ENCODE results near the gene PDIA3. TPM values are rescaled to one million over a fixed set of nuclear protein-coding genes. Genes with fewer than 3 reads are reported as not detected.

PDIA3 gene
- total and polyA plus RNA-seq, 7 experiments from 2014 or later: 127 to 397 (median 190) TPM

DNA sequence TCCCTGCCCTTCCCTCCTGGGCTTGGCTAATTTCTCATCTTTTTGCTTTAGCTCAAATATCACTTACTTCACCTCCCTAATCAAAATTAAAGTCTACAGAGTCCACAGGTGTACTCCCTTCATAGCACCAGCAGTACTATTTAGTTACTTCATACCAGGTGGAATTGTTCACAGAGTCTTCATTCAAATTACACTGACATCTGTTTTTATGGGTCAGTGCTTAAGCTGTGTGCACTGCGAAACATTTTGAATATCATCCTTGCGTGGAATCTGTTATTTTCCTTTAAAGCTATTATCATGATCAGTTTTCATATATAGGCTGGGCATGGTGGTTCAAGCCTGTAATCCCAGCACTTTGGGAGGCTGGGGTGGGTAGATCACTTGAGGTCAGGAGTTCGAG, 43.2 kb downstream of the PDIA3 start:
- Mint-ChIP-seq H3K4me1 (peaks cover 18 to 27% (median 22%) of the 10 kb centered on the region in 7 donors), H3K4me3 (no peak overlapping the region), H3K27ac (peak overlapping the region in 2 of 9 donors; percentile 14 to 38), H3K27me3 (peaks cover 0 to 2% (median 0%) of the 10 kb centered on the region in 5 donors), H3K36me3 (peaks cover 6 to 12% (median 9%) of the 10 kb centered on the region in 5 donors), H3K9me3 (no peaks in the 10 kb centered on the region)
- no peak for ATAC-seq
- H3K4me3 ChIP-seq (ENCODE audit: low read length): no peak overlapping the region
- ChIA-PET POLR2A (interaction anchor here (0.8 to 1.6 kb wide), 3 partner anchors 12 to 40 kb away, joined by 3 to 10 read pairs (median 7); partner anchors contain the start of gene ELL3), CTCF (interaction anchor here (0.5 to 1.3 kb wide), 2 partner anchors 10 to 20 kb away, joined by 3 read pairs; no protein-coding TSS in a partner anchor)
- DNase-seq: no peak
- peaks cover 9 to 12% of the 10 kb centered on the region in 2 donors for H3K4me1 ChIP-seq (ENCODE audit: control insufficient read depth in 2 of 2, insufficient read depth in 2 of 2, low read length in 2 of 2)
- intact Hi-C loops (cut with micrococcal nuclease): no loop called here
- H3K27ac ChIP-seq (ENCODE audit: low read depth, low read length): no peak overlapping the region
- no peaks in the 10 kb centered on the region for H3K27me3 ChIP-seq (ENCODE audit: control insufficient read depth in 2 of 2, insufficient read depth in 2 of 2, low read length in 2 of 2)
- H3K9me3 ChIP-seq (ENCODE audit: control insufficient read depth in 2 of 3, low read length in 3 of 3): no peaks in the 10 kb centered on the region
- peaks cover 0 to 18% (median 7%) of the 10 kb centered on the region in 3 experiments for H3K36me3 ChIP-seq (ENCODE audit: control insufficient read depth in 2 of 3, insufficient read depth in 3 of 3, low read length in 3 of 3)

DNA sequence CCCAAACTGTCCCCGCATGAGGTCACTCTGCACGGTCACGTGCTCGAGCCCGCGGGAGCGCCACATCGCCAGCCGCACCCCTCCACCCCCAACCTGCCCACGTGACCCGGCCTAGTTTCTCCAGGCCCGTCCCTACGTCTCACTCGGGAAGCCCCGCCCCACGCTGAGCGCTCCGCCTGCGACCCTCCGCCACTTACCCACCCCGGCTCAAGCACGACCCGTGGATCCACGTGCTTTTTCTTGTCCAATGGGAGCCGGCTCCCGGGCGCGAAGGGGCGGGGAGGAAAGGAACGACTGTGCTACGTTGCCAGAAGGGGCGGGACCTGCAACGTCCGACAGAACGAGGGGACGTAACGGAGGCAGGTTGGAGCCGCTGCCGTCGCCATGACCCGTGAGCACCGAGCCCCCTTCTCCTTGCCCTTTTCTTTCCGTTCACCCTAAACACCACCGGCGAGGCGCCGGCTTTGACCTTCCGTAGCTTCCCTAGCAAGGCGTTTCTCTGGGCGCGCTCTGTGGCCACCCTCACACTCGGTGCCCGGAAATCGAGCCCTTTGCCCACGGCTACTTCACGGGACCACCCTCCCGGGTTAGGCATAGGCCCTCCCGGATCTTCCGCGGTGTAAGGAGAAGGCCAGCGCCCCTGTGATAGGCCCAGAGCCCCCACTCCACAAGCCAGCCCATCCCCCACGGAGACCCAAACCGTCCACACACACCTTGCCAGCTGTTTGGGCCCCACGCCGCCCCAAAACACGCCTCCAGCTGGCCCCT, 45.9 kb downstream of the PDIA3 start, which contains the start of gene SERF2:
TSS of gene SERF2 (plus strand) at position 328 of the 768 bp plus-strand sequence. CDS start at position 385, 57 bp downstream.
- no peaks in the 10 kb centered on the region for H3K9me3 Mint-ChIP-seq
- peak within 1 kb of the TSS; percentile 93 to 98 (median 96) for H3K4me3 Mint-ChIP-seq
- ChIA-PET CTCF (interaction anchor here (0.6 to 2.0 kb wide), 2 partner anchors 15 to 27 kb away, joined by 4 to 5 read pairs; partner anchors contain the start of gene ELL3), POLR2A (interaction anchor here (1.1 to 5.6 kb wide), 12 partner anchors 8 to 1408 kb away, joined by 3 to 42 read pairs (median 6); partner anchors contain the start of genes ELL3, HYPK, MFAP1 and PDIA3)
- Histone ChIP-seq H3K27me3 (ENCODE audit: control insufficient read depth in 2 of 2, insufficient read depth in 2 of 2, low read length in 2 of 2) (no peaks in the 10 kb centered on the region), H3K4me3 (ENCODE audit: low read length) (peak within 1 kb of the TSS; percentile 98), H3K9me3 (ENCODE audit: control insufficient read depth in 2 of 3, low read length in 3 of 3) (no peaks in the 10 kb centered on the region), H3K27ac (ENCODE audit: low read depth, low read length) (peak within 1 kb of the TSS; percentile 100), H3K4me1 (ENCODE audit: control insufficient read depth in 2 of 2, insufficient read depth in 2 of 2, low read length in 2 of 2) (peaks cover 9 to 22% of the 10 kb centered on the region in 2 donors), H3K36me3 (ENCODE audit: control insufficient read depth in 2 of 3, insufficient read depth in 3 of 3, low read length in 3 of 3) (peaks cover 9 to 46% (median 16%) of the 10 kb centered on the region in 3 experiments)
- peaks cover 0 to 2% (median 0%) of the 10 kb centered on the region in 5 donors for H3K27me3 Mint-ChIP-seq
- DNase-seq (peak; percentile 92 to 99 (median 97)), ATAC-seq (peak; percentile 97)
- H3K4me1 Mint-ChIP-seq: peaks cover 33 to 54% (median 48%) of the 10 kb centered on the region in 7 donors
- H3K36me3 Mint-ChIP-seq: peaks cover 9 to 33% (median 29%) of the 10 kb centered on the region in 5 donors
- intact Hi-C loops (cut with micrococcal nuclease): loop anchor here (1.0 to 10.0 kb wide), 7 partner anchors 8 to 1297 kb away; partner anchors contain the start of genes HYPK (in 2 of the 2), MFAP1 (in 2 of the 2), PDIA3 (in 2 of the 2) and SERINC4 (in 2 of the 2)
- H3K27ac Mint-ChIP-seq: peak within 1 kb of the TSS; percentile 91 to 99 (median 98)

DNA sequence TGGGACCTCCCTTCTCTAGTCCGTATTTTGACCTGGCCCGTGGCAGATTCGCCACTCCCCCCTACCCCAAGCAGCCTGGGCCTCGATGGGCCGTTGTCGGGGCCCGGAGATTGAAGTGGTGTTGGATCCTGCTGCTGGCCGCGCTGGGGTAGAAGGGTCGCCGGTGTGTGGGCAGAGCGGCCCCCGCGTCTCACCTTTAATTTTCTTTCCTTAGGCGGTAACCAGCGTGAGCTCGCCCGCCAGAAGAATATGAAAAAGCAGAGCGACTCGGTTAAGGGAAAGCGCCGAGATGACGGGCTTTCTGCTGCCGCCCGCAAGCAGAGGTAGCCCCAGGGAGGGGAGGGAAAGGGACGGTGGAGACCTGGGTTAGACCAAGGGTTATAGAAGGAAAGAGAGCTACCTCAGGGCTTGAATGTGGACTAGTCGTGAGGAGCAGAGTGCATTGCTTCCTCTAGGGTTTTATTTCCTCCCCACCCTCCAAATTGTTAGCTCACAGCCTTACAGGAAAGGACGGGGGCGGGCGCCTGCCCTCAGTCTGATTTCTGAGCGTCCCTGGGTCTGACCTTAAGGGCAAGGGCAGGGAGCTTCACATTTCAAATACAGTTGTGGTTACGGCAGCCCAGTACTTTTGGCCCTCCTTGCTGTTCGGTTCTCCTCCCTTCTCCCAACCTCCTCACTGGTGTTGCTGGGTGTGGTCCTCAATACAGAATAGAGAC, 46.7 kb downstream of the PDIA3 start:
- DNase-seq (peak in 6 of 9 donors; percentile 17 to 48 (median 20)), ATAC-seq (no peak)
- POLR2A ChIA-PET: interaction anchor here (0.6 to 5.6 kb wide), 14 partner anchors 10 to 1407 kb away, joined by 3 to 42 read pairs (median 4); partner anchors contain the start of genes ELL3, MFAP1 and PDIA3
- intact Hi-C loops (cut with micrococcal nuclease): loop anchor here (1.0 to 10.0 kb wide), 7 partner anchors 7 to 1298 kb away; partner anchors contain the start of genes HYPK (in 2 of the 2), MFAP1 (in 2 of the 2), PDIA3 (in 2 of the 2) and SERINC4 (in 2 of the 2)
- peaks cover 9 to 35% (median 29%) of the 10 kb centered on the region in 5 donors for H3K36me3 Mint-ChIP-seq
- no peaks in the 10 kb centered on the region for H3K27me3 ChIP-seq (ENCODE audit: control insufficient read depth in 2 of 2, insufficient read depth in 2 of 2, low read length in 2 of 2)
- H3K9me3 Mint-ChIP-seq: no peaks in the 10 kb centered on the region
- H3K4me1 ChIP-seq (ENCODE audit: control insufficient read depth in 2 of 2, insufficient read depth in 2 of 2, low read length in 2 of 2): peaks cover 9 to 22% of the 10 kb centered on the region in 2 donors
- peaks cover 33 to 54% (median 48%) of the 10 kb centered on the region in 7 donors for H3K4me1 Mint-ChIP-seq
- CTCF ChIA-PET: interaction anchor here (0.6 to 2.0 kb wide), 4 partner anchors 10 to 712 kb away, joined by 4 to 5 read pairs (median 5); partner anchors contain the start of gene ELL3
- H3K36me3 ChIP-seq (ENCODE audit: control insufficient read depth in 2 of 3, insufficient read depth in 3 of 3, low read length in 3 of 3): peaks cover 9 to 50% (median 16%) of the 10 kb centered on the region in 3 experiments
- H3K27ac ChIP-seq (ENCODE audit: low read depth, low read length): peak overlapping the region; percentile 100
- H3K4me3 ChIP-seq (ENCODE audit: low read length): peak overlapping the region; percentile 98
- H3K27me3 Mint-ChIP-seq: peaks cover 0 to 2% (median 0%) of the 10 kb centered on the region in 5 donors
- H3K4me3 Mint-ChIP-seq: peak overlapping the region; percentile 93 to 98 (median 96)
- H3K9me3 ChIP-seq (ENCODE audit: control insufficient read depth in 2 of 3, low read length in 3 of 3): no peaks in the 10 kb centered on the region
- H3K27ac Mint-ChIP-seq: peak overlapping the region; percentile 91 to 99 (median 98)

DNA sequence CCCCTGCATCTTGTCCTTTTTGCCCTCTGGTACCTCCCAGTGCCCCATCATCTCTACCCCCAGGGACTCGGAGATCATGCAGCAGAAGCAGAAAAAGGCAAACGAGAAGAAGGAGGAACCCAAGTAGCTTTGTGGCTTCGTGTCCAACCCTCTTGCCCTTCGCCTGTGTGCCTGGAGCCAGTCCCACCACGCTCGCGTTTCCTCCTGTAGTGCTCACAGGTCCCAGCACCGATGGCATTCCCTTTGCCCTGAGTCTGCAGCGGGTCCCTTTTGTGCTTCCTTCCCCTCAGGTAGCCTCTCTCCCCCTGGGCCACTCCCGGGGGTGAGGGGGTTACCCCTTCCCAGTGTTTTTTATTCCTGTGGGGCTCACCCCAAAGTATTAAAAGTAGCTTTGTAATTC, 47.4 kb downstream of the PDIA3 start:
- ATAC-seq (no peak), DNase-seq (no peak)
- Mint-ChIP-seq H3K4me3 (peak overlapping the region; percentile 93 to 98 (median 96)), H3K9me3 (no peaks in the 10 kb centered on the region), H3K27ac (peak overlapping the region; percentile 91 to 99 (median 98)), H3K36me3 (peaks cover 9 to 39% (median 35%) of the 10 kb centered on the region in 5 donors), H3K4me1 (peaks cover 37 to 61% (median 54%) of the 10 kb centered on the region in 7 donors), H3K27me3 (peaks cover 0 to 2% (median 0%) of the 10 kb centered on the region in 5 donors)
- CTCF ChIA-PET: interaction anchor here (0.6 to 2.0 kb wide), 5 partner anchors 11 to 711 kb away, joined by 3 to 5 read pairs (median 5); partner anchors contain the start of gene ELL3
- Histone ChIP-seq H3K27ac (ENCODE audit: low read depth, low read length) (peak overlapping the region; percentile 100), H3K27me3 (ENCODE audit: control insufficient read depth in 2 of 2, insufficient read depth in 2 of 2, low read length in 2 of 2) (no peaks in the 10 kb centered on the region), H3K9me3 (ENCODE audit: control insufficient read depth in 2 of 3, low read length in 3 of 3) (no peaks in the 10 kb centered on the region), H3K36me3 (ENCODE audit: control insufficient read depth in 2 of 3, insufficient read depth in 3 of 3, low read length in 3 of 3) (peaks cover 9 to 56% (median 16%) of the 10 kb centered on the region in 3 experiments), H3K4me1 (ENCODE audit: control insufficient read depth in 2 of 2, insufficient read depth in 2 of 2, low read length in 2 of 2) (peaks cover 9 to 22% of the 10 kb centered on the region in 2 donors), H3K4me3 (ENCODE audit: low read length) (peak overlapping the region; percentile 98)
- intact Hi-C loops (cut with micrococcal nuclease): loop anchor here in 1 of 2 donors (2.0 to 10.0 kb wide), 3 partner anchors 46 to 1299 kb away; partner anchors contain the start of genes GOLM2, PDIA3, SNAP23 and ZNF106
- POLR2A ChIA-PET: interaction anchor here (0.9 to 5.6 kb wide), 13 partner anchors 10 to 1407 kb away, joined by 3 to 42 read pairs (median 4); partner anchors contain the start of genes ELL3, MFAP1 and PDIA3

DNA sequence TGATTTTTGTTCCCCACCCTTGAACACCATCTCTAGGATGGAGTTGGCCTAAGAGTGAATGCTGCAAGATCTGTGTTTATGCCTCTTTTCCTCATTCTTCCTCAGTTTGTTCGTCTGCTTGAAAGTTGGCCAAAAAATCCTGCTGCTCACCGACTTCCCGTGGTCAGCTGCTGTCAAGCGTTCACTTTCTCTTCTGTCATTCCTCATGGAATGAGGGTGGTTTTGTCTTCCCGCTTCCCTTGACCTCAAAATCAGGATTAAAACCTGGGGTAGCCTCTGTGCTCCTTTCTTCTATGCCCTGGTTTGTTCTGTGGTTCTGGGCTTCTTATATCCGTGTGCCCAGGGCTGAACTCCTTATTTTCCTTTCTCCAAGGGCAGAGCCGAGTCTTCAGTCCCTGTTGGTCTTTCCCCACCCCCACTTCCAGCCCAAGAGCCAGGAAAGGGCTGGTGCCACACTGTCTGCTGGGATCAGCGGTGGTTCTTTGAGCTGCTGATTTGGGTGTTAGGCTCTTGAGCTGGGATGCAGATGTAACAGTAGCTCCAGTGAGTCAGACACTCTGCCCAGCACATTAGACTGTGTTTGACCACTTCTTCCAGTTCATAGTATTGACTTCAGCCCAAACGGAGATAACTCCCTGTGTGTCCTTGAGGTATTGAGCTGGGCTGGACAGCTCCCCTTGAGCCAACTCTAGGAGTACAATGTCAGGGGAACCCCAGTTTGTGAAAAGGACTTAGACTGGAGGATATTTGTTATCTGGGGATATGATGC, 48.2 kb downstream of the PDIA3 start:
- Histone ChIP-seq H3K27ac (ENCODE audit: low read depth, low read length) (peak overlapping the region; percentile 100), H3K27me3 (ENCODE audit: control insufficient read depth in 2 of 2, insufficient read depth in 2 of 2, low read length in 2 of 2) (no peaks in the 10 kb centered on the region), H3K4me1 (ENCODE audit: control insufficient read depth in 2 of 2, insufficient read depth in 2 of 2, low read length in 2 of 2) (peaks cover 9 to 23% of the 10 kb centered on the region in 2 donors), H3K4me3 (ENCODE audit: low read length) (no peak overlapping the region), H3K36me3 (ENCODE audit: control insufficient read depth in 2 of 3, insufficient read depth in 3 of 3, low read length in 3 of 3) (peaks cover 9 to 64% (median 16%) of the 10 kb centered on the region in 3 experiments), H3K9me3 (ENCODE audit: control insufficient read depth in 2 of 3, low read length in 3 of 3) (no peaks in the 10 kb centered on the region)
- ChIA-PET CTCF (interaction anchor here (1.1 to 2.0 kb wide), 2 partner anchors 17 to 18 kb away, joined by 3 to 5 read pairs; partner anchors contain the start of gene ELL3), POLR2A (interaction anchor here (0.6 to 5.6 kb wide), 6 partner anchors 10 to 48 kb away, joined by 3 to 42 read pairs (median 8); partner anchors contain the start of genes ELL3, MFAP1 and PDIA3)
- DNase-seq (no peak), ATAC-seq (no peak)
- Mint-ChIP-seq H3K27me3 (peaks cover 0 to 2% (median 0%) of the 10 kb centered on the region in 5 donors), H3K36me3 (peaks cover 13 to 46% (median 40%) of the 10 kb centered on the region in 5 donors), H3K9me3 (no peaks in the 10 kb centered on the region), H3K4me3 (peak overlapping the region; percentile 67 to 98 (median 96)), H3K27ac (peak overlapping the region; percentile 82 to 99 (median 97)), H3K4me1 (peaks cover 41 to 67% (median 59%) of the 10 kb centered on the region in 7 donors)
- intact Hi-C loops (cut with micrococcal nuclease): loop anchor here in 1 of 2 donors (5.0 to 10.0 kb wide), 2 partner anchors 47 to 1300 kb away; partner anchors contain the start of genes PDIA3, SNAP23 and ZNF106
